D341Med (cell line): ENCODE results near the gene MRTFA.
"Not testable (repeated sequence)": the region's sequence is repeated elsewhere in the genome, so short reads cannot be mapped to it uniquely, and the experiment has no call there.

Source experiments
- DNase-seq: peaks from one replicate; pipeline ENCODE4 v3.0.0; 2012; ENCODE audit warnings: low spot score

Gene MRTFA

DNA sequence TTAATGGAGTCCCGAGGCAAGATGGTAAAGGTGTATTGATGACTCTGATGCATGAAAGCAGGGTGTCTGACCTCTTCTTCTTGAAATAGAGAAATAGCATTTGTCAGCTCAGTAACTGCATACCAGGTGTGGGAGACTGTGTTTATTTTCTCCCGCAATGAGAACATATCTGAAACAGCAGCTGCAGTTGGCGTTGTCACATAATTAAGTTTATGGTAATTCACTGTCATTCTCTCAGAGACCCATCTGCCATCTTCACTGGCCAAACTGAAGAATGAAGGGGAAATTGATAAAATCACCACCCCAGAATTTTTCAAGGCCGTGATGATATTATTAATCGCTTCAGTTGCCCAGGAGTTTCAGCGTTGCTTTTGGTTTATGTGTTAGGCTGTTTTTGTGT, 22.6 kb upstream of the MRTFA start:
- no peak for DNase-seq

GRCh38 chr22:40656651-40657050, 20.1 kb upstream of the MRTFA start:
- not testable (repeated sequence) for DNase-seq

GRCh38 chr22:40655941-40656340, 19.4 kb upstream of the MRTFA start:
- DNase-seq = not testable (repeated sequence)

GRCh38 chr22:40654522-40655167, 18.1 kb upstream of the MRTFA start:
- DNase-seq = peak; percentile 85

DNA sequence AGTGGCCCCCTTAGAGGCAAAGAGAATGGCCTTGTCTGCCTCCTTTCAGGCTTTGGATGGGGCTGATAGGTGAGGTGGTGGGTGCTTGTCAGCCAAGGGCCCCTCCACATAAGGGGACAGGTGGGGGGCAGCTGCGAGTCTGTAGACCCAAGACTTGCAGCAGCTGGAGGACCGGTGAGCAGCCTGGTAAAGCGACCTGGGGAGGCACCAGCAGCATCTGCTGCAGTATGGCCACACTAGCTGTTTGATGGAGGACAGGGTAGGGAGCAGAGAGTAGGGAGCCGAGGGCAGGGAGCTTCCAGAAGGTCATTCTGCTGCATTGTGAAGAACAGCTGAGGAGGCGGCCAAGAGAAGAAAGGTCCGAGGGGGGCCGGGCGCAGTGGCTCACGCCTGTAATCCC, 16.8 kb upstream of the MRTFA start:
- DNase-seq = no peak

- DNase-seq = peak; percentile 91
These were observed 15.3 kb upstream of the MRTFA start for GRCh38 chr22:40651563-40652501.

- DNase-seq = no peak
These were observed 14.5 kb upstream of the MRTFA start for GRCh38 chr22:40651057-40651456.

DNA sequence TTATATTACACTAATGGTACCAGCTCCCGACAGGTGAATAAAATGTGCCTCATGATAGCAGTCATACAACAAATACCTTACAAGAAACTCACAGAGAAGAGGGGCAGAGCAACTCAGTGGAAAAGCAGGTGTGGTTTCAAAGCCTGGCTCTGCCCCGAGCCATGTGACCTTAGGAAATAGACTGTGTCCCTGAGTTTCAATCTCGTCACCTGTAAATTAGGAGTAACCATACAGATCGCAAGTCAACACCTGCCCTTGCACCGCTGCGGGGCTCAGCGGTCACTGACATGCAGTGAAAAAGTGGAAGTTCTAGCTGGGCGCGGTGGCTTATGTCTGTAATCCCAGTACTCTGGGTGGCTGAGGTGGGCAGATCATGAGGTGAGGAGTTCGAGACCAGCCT, 11.9 kb upstream of the MRTFA start:
- no peak for DNase-seq

DNA sequence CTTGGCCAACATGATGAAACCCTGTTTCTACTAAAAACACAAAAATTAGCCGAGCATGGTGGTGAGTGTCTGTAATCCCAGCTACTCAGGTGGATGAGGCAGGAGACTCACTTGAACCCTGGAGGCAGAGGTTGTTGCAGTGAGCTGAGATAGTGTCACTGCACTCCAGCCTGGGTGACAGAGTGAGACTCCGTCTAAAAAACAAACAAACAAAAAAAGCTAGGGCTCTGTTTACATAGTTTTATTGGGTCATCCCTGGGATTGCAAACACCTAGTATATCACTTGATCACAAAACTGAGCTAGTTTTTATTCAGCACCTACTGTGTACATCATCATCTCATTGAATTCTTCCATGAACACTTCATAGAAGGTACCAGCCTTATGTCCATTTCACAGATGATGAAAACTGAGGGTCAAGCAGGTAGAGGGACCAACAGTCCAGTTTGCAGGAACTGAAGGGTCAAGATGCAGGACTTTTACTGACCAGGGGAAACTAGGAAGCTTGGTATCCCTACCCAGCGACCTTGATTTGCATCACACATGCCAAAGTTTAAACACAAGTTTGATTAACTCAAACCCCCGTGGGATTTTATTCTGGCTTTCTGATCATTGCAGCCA, 9.2 kb upstream of the MRTFA start:
- DNase-seq = no peak

- no peak for DNase-seq
These were observed 5.8 kb upstream of the MRTFA start for GRCh38 chr22:40642316-40642715.

- DNase-seq = no peak
These were observed 4.8 kb upstream of the MRTFA start for GRCh38 chr22:40641269-40641668.

- DNase-seq = no peak
These were observed 1.7 kb upstream of the MRTFA start for GRCh38 chr22:40638261-40638660.

DNA sequence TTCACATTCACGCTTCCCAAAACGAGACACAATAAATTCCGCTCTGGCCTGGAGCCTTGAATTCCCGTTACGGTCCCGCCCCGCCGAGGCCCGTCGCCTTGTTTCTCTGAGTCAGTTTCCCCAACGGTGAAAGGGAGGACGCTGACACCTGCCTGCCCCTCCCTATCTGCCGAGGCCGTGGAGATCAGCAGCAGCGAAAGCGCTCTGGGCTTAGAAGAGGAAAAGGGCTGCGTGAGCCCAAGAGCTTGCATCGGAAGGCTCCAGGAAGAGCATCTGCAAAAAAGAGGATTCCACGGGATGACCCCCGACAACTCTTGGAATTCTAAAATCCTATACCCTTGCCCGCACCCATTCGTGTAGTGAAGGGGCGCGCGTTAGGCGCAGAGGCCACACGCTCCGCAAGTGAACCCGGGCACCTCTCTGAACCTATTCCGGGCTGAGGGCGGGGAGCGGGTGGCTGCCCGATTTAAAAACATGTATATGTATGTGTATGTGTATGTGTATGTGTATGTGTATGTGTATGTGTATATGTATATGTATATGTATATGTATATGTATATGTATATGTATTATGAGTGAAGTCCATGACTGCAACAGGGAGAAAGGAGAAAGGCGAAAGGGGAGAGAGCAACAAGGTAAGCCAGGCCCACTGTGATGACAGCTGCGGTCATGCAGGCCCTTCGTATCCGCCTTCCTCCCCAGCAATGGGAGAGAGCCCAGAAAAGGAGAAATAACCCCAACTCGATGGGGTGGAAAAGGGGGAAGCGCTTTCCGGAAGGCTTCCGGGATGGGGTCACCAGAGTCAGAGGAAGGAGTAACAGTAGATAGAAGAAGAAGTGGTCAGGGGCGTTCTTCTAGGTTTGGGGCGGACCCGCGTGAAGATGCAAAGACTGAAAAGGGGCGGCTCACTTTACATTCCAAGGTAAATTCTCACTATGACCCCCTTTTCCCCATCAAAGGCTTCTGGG, 948 bp upstream of the MRTFA start:
- peak; percentile 37 for DNase-seq

GRCh38 chr22:40635940-40636379, 559 bp downstream of the MRTFA start:
- DNase-seq = no peak

DNA sequence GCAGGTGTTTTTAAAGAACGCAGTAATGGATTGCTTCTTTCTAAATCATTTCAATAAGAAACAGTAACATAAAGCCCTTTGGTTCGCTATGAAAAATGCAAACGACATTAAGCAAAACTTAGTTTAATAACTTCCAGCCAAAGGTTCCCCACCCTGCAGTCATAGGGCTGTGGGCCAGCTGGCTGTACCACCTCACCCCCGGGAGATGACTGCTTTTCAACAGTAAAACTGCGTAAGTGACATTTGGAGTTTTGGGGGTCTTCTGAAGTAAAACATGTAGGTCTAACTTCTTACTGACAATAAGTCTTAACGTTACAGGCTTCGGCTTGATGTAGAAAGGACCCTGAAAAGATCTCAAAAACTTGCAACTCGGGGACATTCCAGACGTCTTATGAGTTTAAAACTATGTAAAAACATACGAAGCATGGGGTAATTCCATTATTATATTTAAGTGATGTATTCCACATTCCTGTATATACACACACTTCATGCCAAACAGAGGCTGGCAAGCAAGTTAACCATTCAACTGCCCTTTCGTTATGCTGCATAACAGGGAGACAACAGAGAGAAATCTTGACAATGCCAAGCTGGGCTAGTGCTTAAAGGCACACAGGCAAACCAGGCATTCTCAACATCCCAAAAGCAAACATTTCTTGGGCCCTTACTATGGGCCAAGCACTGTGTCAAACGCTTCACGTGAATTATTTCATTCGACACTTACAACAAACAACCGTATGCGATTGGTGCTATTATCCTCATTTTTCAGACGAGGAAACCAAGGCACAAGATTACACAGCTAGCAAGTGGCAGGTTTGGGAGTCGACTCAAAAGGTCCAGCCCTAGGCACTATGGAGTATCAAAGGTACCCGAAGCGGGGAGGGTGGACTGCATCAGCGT, 1.2 kb downstream of the MRTFA start:
- no peak for DNase-seq

DNA sequence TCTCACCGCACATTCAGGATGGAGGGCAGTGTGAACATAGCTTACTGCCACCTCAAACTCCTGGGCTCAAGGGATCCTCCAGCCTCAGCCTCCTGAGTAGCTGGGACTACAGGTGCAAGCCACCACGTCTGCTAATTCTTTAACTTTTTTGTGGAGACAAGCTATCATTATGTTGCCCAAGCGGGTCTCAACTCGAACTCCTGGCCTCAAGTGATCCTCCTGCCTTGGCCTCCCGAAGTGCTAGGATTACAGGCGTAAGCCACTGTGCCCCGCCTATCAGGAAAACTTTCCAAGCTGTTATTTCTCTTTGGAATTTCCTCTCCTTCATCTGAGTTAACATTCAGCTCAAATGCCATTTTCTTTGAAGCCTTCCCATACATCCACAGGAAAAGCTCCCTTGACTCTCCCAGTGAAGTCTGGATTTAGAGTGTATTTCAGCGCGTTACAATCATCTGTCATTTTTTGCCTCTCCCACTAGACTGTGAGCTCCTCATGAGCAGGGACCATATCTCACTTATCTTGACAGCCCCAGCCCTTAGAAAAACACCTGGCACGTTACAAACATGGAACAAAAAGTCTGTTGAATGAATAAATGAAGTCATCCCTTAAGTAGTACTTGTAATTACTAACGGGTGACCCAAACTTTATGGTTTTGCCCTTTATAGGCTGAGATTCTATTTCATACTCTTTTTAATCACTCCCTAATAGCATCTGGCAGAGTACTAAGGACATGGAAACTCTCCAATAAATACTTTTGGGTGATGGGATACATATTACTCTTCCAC, 2.2 kb downstream of the MRTFA start:
- DNase-seq = no peak

DNA sequence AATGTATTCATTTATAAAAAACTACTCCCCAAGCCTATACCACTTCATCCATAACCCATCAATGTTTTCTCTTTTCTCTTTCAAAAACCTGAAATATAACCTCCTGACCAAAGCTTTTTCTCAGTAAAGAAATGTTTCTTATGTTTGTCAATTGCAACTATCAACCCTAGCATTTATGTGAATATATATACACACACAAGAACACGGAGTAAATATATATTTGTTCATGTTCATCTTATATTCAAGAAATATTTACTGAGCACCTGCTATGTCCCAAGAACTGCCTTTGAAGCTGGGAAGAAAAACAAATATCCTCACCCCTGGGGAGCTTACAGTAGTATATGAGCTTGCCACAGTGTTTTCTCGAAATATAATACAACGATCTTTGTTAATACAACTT, 3.5 kb downstream of the MRTFA start:
- no peak for DNase-seq

DNA sequence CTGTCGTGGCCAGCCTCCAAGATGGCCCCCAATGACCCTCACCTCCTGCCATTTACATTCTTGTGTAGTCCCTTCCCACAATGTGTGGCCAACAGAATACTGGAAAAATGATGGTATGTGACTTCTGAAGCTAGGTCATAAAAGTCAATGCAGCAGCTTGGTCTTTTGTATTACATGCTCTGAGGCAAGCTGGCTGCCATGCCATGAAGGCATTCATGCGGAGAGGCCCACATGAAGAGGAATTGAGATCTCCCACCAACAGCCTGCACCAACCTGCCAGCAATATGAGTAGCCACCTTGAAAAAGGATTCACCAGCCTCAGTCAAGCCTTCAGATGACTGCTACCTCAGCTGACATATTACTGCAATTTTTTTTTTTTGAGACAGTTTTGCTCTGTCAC, 4.6 kb downstream of the MRTFA start:
- no peak for DNase-seq

GRCh38 chr22:40628354-40629042, 8.0 kb downstream of the MRTFA start:
- DNase-seq = no peak
